OCI-LY7 (cell line): Measurements from ENCODE around the gene FRMD1. TPM values are rescaled to one million over a fixed set of nuclear protein-coding genes. Genes with fewer than 3 reads are reported as not detected.

Experiments used
- BruUV-seq: library from RNA; stranded (reverse); fragments of 400-500 nt; replicated peaks from 2 replicates; lab custom pipeline; 2021; lab: Mats Ljungman, UMichigan
- CTCF ChIA-PET: fragments of 300-600 bp; sonication (Branson Sonifier 250); formaldehyde crosslinking; loops from one replicate; lab custom pipeline; 2022; ENCODE audit warnings: antibody characterized with exemption; ENCODE audit not compliant: unreplicated experiment; lab: Charles Lee
- POLR2A ChIA-PET: fragments of 300-600 bp; sonication (Branson Sonifier 250); formaldehyde crosslinking; loops from one replicate; lab custom pipeline; 2022; ENCODE audit warnings: antibody characterized with exemption; lab: Charles Lee
- DNase-seq: peaks from one replicate; pipeline ENCODE4 v3.0.0-alpha.2; 2015; ENCODE audit warnings: low spot score
- H2AFZ ChIP-seq: fragments of 200-600 bp; sonication (generic), shearing (Covaris generic); 2 replicates; pipeline ENCODE4 v1.6.1; 2014; ENCODE audit warnings: mild to moderate bottlenecking, antibody characterized with exemption, low read length, moderate library complexity
- H3K27ac ChIP-seq: fragments of 200-600 bp; sonication (generic); 2 replicates; pipeline ENCODE4 v1.5.1; 2014; ENCODE audit warnings: mixed run types, low read depth, mild to moderate bottlenecking, moderate library complexity, low read length, inconsistent platforms; ENCODE audit not compliant: poor library complexity, severe bottlenecking
- H3K36me3 ChIP-seq: fragments of 200-600 bp; sonication (generic); 2 replicates; pipeline ENCODE4 v1.6.1; 2014; ENCODE audit warnings: mild to moderate bottlenecking, antibody characterized with exemption, low read length, moderate library complexity, mixed read lengths; ENCODE audit not compliant: insufficient read depth
- H3K4me1 ChIP-seq: fragments of 200-600 bp; sonication (generic); 2 replicates; pipeline ENCODE4 v1.5.1; 2014; ENCODE audit warnings: mild to moderate bottlenecking, low read length; ENCODE audit not compliant: insufficient read depth, poor library complexity, severe bottlenecking
- H3K4me2 ChIP-seq: fragments of 200-600 bp; sonication (generic); 2 replicates; pipeline ENCODE4 v1.6.1; 2014; ENCODE audit warnings: mild to moderate bottlenecking, low read length
- H3K4me3 ChIP-seq: fragments of 200-600 bp; sonication (generic); 2 replicates; pipeline ENCODE4 v1.5.1; 2014; ENCODE audit warnings: mild to moderate bottlenecking, low read depth, low read length; ENCODE audit not compliant: poor library complexity, severe bottlenecking
- H3K79me2 ChIP-seq: fragments of 200-600 bp; sonication (generic); 2 replicates; pipeline ENCODE4 v1.6.1; 2016; ENCODE audit warnings: low read depth, mild to moderate bottlenecking, low read length, moderate library complexity, mixed read lengths; ENCODE audit not compliant: insufficient read depth
- H3K9me2 ChIP-seq: fragments of 200-600 bp; sonication (generic); 2 replicates; pipeline ENCODE4 v1.6.1; 2016; ENCODE audit warnings: mild to moderate bottlenecking, low read length, mixed read lengths; ENCODE audit not compliant: insufficient read depth
- H3K9me3 ChIP-seq: fragments of 200-600 bp; sonication (generic); 2 replicates; pipeline ENCODE4 v1.6.1; 2014; ENCODE audit warnings: mild to moderate bottlenecking, mixed run types, low read length, mixed read lengths
- H4K20me1 ChIP-seq: fragments of 200-600 bp; sonication (generic); 2 replicates; pipeline ENCODE4 v1.6.1; 2014; ENCODE audit warnings: mild to moderate bottlenecking, antibody characterized with exemption, low read length, moderate library complexity, mixed read lengths; ENCODE audit not compliant: insufficient read depth
- CTCF ChIP-seq: fragments of 200-600 bp; sonication (generic); conservative IDR thresholded peaks from 2 replicates; pipeline ENCODE4 v1.5.1; 2014; ENCODE audit warnings: mild to moderate bottlenecking, antibody characterized with exemption, low read length, moderate library complexity, mixed read lengths
- EZH2phosphoT487 ChIP-seq: fragments of 200-600 bp; sonication (generic); IDR thresholded peaks from 2 replicates; pipeline ENCODE4 v1.6.1; 2018; ENCODE audit warnings: low read depth, borderline replicate concordance, mild to moderate bottlenecking, mixed run types, antibody characterized with exemption, low read length, moderate library complexity, mixed read lengths
- intact Hi-C: fragments of 100-400 bp; cut with micrococcal nuclease; formaldehyde crosslinking; loops from one replicate; pipeline ENCODE4 v1.10.0; 2022; ENCODE audit not compliant: unreplicated experiment
- total RNA-seq, 2 experiments: library from RNA; depleted of rRNA in 1 of 2; stranded (reverse); fragments of >200 nt in 1 of 2; shearing (Covaris generic) in 1 of 2; gene quantifications; 2 replicates each; pipeline ENCODE4 v1.2.3, GENCODE V29; 2014 to 2022

The FRMD1 gene
- total RNA-seq, 2 experiments from 2014 or later: not detected

GRCh38 chr6:168056892-168057527 is 22.0 kb downstream of the FRMD1 start:
- no peak for DNase-seq
- ChIA-PET CTCF (no interaction called here), POLR2A (no interaction called here)
- H3K9me3 ChIP-seq: no peaks in the 10 kb centered on the region
- no peak overlapping the region for H3K4me3 ChIP-seq
- H3K27ac ChIP-seq: no peak overlapping the region
- no peaks in the 10 kb centered on the region for H3K4me1 ChIP-seq
- TF ChIP-seq CTCF: no peak
- no peak for TF ChIP-seq EZH2phosphoT487
- intact Hi-C loops: no loop called here
- H4K20me1 ChIP-seq: no peaks in the 10 kb centered on the region
- H3K36me3 ChIP-seq: no peaks in the 10 kb centered on the region
- H3K79me2 ChIP-seq: no peaks in the 10 kb centered on the region
- no peaks in the 10 kb centered on the region for H3K9me2 ChIP-seq
- no peak overlapping the region for H2AFZ ChIP-seq
- no peak overlapping the region for H3K4me2 ChIP-seq
- BruUV-seq: no TSS peak

GRCh38 chr6:168055696-168056489 is 23.1 kb downstream of the FRMD1 start:
- POLR2A ChIA-PET: no interaction called here
- DNase-seq: no peak
- Histone ChIP-seq H3K9me3 (no peaks in the 10 kb centered on the region), H3K4me3 (no peak overlapping the region), H3K4me1 (no peaks in the 10 kb centered on the region), H3K4me2 (no peak overlapping the region), H4K20me1 (no peaks in the 10 kb centered on the region), H3K9me2 (no peaks in the 10 kb centered on the region), H3K36me3 (no peaks in the 10 kb centered on the region), H3K27ac (no peak overlapping the region), H2AFZ (no peak overlapping the region), H3K79me2 (no peaks in the 10 kb centered on the region)
- no TSS peak for BruUV-seq
- CTCF ChIA-PET: no interaction called here
- no peak for TF ChIP-seq EZH2phosphoT487
- TF ChIP-seq CTCF: no peak
- intact Hi-C loops: no loop called here
